NOMO-1 treated with dmso at 0.1 percent for 144 hours (cell line): ENCODE results near the gene SORL1.

Source experiments
- DNase-seq: peaks from one replicate; lab custom pipeline; 2025; ENCODE audit not compliant: unreplicated experiment; lab: John Stamatoyannopoulos, UW

SORL1 gene

DNA sequence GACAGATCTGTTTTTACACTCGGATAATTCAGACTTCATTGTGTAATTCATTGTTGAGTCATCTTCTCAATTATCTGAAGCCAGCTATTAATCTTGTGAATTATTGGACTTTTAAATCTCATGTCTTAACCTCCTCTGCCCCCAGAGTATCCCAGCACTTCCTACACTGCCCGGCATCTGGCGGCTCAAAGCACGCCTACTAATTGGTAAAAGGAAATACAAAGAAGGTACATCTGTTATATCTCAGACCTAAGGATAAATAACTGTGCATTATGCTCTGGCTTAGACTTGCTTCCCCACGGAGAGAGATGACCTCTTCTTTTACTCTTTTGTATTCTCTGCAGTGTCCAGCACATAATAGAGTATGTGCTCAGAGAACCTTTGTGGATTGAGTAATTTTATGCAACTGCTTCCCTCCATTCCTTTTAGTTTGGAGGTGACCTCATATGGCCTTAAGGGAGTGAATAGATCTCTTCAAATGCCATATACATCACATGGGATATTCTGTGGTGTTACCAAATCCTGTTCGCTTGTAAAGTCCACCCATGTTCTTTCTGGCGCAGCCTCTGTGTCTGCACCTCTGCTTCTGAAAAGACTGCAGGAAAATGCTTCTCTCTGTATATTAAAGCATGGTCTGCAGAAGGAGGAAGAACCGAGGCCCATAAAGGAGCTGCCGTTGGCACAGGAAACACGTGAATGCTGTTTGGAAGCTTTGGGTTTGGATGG is 126.3 kb downstream of the SORL1 start:
- DNase-seq = peak; percentile 60

DNA sequence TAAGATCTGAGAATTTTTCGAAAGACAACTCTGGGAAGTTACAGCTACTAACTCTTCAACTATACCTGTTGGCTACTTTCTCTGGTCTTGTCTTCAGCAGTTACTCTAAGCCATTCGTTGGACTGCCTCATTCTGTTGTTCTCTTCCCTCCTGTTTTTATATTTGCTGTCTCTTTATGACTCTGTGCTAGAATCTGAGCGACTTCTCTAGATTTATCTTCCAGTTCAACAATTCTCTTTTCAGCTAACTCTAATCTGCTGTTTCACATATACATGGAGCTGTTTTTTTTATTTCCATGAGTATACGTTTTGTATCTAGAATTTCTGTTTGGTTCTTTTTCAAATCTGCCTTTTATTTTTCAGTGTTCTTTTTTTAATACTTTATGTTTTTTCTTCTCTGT is 128.0 kb downstream of the SORL1 start:
- DNase-seq = no peak

DNA sequence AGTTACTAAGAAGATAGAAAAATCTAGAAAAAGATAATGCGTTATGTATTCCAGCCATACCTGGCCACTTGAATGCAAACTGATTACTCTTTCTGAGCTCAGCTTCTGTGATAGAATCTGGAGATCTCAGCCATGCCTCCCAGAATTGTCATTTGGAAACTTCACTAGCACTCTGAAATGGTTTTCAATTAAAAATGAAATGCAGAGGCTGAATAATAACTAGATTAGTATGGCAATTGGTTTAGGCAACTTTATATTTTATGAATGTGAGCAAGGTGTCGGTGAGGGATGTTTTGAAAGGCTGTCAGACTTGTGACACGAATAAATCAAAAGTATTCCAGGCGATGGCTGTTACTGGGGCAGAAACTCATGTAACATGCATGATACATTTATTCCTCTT is 129.5 kb downstream of the SORL1 start:
- no peak for DNase-seq

DNA sequence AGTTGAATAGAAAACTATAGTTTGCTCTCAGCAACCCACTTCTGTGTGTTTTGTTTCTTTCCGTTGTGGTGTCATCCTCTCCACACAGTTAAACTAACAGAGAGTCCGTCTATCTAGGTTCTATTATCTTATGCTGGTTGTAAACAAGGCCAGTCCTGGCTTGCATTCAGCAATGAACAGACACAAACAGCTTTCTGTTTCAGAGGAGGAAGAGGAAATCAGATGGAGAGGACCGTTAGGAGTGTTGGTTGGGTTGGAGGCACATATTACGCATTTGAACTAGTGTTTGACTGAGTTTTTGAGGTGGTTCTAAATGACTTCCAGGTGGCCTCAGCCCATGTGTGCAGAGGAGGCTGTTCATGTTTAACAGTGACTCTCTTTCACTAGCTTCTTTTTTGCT is 130.2 kb downstream of the SORL1 start:
- no peak for DNase-seq

DNA sequence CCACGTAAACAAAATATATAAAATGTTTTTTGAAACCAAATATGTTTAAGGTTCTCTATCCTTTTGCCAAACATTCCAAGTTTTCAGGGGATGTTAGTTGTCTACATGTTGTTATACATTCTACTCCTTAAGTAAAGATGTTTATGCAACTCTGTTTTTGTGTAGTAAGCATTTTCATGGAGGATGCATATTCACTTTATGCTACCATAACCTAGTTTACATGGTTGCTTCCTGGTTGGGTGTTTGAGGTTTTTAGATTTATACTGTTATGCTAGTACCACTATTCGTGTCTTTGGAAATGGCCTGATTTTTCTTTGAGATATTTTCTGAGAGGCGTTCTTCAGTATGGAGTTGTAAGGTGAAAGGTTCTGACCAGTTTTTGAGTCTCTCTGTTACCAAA is 131.7 kb downstream of the SORL1 start:
- DNase-seq = no peak

DNA sequence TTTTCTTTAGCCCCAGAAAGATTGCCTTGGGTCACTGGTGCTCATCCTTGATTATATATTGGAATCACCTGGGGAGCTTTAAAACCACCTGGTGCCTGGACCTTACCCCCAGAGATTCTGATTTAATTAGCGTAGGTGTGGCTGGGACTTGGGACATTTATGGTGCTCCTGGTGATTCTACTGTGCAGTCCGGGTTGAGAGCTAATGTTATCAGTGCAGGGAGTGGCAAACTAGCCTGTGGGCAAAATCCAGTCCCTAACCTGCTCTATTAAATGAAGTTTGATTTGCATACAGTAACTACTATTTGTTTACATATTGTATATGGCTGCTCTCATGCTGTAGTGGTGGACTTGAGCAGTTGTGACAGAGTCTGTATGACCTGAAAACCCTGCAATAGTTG is 134.6 kb downstream of the SORL1 start:
- DNase-seq = no peak

DNA sequence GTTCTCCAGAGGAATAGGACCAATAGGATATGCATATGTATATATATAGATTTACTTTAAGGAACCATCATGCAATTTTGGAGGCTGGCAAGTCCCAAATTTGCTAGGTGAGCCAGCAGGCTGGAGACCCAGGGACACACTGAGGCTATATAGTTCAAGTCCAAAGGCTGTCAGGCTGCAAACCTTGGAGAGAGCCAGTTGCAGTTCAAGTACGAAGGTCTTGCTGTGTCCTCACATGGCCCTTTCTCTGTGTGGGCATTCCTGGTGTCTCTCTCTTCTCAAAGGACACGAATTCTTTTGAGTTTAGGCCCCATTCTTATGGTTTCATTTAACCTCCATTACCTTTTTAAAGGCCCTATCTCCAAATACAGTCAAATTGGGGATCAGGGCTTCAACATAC is 135.1 kb downstream of the SORL1 start:
- DNase-seq = no peak

DNA sequence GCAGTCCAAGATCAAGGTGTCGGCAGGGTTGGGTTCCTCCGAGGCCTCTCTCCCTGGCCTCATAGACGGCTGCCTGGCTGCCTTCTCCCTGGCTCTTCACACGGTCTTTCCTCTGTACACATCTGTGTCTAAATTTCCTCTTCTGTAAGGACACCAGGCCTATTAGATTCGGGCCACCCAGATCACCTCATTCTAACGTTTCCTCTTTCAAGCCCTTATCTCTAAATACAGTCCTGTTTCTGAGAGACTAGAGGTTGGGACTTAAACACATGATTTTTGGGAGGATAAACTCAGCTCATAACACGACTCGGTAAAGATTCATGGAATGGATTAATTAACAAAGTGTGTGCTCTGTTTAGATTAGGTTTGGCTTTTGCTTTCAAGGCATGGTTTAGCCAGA is 136.6 kb downstream of the SORL1 start:
- peak; percentile 24 for DNase-seq

DNA sequence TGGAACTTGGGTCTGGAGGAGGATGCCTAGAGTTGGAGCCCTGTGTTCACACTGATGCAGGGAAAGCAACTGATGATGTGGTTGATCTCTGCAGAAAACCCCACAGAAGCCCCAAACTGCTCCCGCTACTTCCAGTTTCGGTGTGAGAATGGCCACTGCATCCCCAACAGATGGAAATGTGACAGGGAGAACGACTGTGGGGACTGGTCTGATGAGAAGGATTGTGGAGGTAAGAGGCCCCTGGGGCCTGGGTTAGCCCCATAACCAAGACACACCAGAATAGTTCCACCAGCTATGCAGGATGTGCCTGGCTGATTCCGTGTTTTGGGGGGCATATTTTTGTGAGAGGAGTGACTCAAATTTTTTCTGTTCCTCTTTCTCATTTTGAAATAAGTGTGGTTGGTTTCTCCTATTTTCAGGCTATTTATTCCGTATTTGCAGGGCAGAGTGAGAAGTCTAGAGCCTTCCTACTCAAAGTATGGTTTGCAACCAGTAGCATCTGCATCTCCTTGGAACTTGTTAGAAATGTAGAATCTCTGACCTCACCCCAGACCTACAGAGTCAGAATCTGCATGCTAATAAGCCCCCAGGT is 137.9 kb downstream of the SORL1 start:
- peak; percentile 94 for DNase-seq

DNA sequence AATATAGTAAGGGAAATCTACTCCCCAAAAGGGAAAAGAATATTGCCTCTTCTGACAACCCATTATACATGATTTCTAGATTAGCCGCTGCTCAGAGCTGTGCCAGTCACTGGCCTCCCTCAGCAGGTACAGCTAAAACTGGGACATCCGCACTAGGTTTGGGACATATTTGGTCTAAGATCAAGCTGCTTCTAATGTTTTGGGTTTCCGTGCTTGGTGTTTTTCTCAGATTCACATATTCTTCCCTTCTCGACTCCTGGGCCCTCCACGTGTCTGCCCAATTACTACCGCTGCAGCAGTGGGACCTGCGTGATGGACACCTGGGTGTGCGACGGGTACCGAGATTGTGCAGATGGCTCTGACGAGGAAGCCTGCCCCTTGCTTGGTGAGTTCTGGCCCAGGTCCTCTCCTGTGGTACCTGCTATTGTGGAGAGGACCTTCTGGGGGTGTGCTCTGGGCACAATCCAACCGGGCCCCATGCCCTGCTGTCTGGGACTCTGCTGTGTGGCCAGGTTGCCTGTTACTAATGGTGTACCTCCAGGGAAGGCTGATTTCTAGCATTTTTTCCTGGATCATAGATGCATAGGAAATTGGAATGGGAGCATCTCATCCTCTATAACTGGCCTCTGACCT is 138.8 kb downstream of the SORL1 start:
- DNase-seq = no peak

DNA sequence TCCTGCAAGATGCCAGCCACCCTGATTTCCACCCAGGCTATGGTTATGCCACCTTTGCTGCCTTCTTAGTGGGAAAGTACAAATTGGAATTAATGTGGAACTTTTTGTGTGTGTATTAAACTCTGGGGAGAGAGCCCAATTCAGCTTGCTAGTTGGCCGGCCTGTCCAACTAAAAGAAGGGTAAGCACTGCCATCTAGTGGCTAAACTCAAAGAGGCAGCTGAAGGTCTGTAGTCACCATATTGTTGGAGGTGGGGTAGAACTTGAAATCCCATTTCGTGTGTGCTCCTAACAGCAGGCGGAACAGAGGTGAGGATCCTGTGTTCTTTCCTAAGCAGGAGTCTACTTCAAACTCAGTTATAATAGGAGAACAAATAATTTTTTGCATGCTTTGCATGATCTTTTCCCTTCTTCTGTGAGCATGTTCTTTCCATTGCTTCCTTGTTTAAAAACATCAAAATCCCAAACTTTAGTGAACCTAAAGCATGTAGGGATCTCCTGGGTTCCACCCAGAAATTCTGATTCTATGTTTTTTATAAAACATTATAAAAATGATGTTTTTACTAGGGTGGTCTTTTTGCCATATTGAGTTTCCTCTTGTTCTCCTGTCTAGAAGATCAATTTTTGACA is 139.4 kb downstream of the SORL1 start:
- peak; percentile 57 for DNase-seq

DNA sequence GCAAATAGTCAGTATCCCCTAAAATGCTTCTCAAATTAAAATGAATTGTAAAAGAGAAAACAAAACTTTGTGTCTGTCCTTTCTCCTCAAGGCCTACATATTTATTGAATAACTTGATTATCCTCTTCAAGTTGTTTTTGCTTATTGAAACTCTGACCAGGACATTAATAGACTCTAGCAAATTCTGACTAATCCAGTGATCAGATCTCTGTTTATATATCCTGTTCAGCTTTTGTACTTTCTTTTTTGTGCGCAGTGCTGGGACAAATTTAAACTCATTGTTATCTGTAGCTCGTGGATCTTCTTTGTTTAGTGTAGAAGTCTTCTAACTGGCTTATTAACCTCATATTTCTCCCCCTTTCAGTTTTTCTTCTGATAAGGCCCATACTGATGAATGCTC is 140.6 kb downstream of the SORL1 start:
- DNase-seq = no peak

DNA sequence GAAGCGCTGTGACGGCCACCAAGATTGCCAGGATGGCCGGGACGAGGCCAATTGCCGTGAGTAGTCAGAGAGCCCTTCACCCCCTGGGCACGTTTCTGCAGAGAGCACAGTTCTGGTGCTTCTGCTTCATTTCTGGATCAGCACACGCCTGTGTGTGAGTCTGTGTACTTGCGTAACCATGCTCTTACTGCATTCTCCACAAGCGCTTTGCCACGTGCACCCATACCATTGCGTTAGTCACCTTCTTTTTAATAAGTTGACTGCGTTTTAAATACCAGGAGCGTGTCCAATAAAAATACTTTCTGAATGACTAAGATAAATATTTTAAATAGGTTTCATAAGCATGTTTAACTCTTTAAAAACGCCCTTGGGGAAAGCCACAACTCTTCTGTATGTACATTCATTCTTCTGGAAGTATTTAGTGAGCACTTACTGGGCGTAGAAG is 143.6 kb downstream of the SORL1 start:
- DNase-seq = no peak

DNA sequence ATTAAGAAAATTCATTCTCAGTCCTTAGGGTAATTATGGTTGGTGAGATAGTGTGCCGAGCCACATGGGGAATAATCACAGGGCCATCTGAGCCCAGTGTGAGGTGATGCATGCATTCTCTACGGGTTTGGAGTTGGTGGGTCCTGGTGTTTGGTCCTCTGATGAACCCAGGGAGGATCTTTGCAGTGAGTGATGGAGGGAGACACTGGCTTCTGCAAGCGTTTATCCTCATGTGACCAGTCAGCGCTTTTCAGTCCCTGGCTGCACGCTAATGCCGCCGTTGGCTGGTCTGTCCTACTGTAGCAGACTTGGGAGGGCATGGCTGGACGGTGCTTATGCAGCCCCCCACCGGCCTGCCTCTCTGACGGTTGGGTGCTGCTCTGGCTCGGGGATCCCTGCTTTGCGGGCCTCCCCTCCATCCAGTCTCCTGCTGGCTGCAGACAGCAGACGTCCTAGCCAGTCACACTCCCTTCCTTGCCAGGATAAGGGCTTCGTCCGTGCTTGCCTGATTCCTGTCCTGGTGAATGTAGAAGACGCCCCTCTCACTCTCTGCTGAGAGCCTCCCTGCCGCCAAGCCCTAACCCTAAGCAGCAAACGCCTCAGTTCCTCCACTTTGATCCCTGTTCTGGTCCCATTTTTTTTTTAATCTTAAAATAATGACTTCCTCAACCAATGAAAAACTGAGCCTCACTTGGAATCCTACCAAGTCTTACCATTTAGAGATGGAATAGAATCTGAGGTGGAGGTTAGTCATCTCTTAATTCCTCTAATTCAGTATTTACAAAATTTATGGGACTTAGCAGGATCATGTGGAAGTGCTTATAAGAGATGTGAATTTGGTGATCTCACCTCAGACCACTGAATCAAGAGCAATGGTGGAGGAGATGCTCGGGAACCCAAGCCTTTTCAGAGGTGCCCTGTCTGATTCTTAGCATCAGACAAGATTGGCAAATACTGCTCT is 144.4 kb downstream of the SORL1 start:
- DNase-seq = no peak

DNA sequence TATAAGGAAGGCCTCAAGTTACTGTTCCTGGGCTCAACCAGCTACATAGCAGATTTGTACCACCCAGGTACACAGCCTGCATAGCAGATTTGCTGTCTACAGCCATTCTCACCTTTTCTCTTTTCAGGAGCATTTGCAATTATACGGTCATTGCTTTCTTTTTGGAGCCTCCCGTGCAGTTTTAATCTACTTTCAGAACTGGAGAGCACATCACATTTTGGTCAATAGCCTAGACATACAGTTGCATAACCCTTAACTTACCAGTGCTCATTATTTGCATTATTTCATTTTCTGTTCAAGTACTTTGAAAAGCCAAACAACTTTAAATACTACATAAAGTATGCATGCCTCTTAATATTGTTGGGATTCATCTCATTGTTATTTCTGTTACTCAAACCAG is 151.2 kb downstream of the SORL1 start:
- no peak for DNase-seq

DNA sequence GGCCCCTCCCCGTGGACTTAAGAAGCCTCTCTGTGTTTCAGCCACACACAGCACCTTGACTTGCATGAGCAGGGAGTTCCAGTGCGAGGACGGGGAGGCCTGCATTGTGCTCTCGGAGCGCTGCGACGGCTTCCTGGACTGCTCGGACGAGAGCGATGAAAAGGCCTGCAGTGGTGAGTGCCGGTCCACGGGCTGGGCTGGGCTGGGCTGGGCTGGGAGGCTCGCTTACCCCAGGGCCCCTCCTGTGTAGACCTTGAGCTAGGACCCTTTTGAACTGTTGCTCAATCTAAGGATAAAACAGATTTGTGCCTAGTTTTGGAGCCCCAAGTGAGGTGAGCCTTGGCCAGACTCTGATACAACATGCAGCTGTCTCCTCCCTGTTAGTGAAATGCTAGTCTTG is 152.0 kb downstream of the SORL1 start:
- no peak for DNase-seq

DNA sequence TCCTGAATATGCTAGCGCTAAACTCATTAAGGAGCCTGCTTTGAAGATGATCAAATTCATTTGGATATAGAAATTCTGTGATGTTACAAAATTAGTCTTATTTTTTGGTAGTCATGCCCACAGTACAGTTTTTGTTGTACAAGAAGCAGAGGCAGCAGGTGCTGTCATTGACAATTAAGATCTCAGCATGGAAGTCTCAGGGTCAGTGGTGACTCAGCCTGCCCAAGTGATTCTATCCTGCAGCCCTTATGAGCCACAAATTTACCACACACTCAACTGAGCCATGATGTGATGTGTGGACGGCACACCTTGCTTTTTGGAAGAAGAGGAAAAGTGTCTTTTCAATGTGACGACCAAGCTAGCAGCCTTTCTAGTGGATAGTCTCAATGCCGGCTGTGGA is 154.2 kb downstream of the SORL1 start:
- no peak for DNase-seq

DNA sequence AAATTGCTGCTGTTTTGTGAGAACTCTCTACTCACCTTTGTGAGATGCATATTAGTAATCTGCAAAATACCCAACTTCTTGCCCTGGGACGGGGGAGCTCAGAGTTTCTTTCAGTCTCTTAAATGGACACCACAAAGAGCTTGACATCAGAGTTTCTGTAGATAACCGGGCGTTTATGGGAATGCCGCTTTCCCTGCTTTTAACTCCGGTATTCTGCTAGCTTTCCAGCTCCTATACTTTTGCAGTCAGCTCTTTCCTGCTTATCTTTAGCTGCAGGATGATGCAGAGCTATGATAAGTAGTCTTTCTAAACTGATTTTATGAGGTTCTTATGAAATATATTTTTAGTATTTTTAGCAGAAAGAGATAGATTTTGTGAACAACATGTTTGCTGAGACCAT is 155.2 kb downstream of the SORL1 start:
- no peak for DNase-seq

DNA sequence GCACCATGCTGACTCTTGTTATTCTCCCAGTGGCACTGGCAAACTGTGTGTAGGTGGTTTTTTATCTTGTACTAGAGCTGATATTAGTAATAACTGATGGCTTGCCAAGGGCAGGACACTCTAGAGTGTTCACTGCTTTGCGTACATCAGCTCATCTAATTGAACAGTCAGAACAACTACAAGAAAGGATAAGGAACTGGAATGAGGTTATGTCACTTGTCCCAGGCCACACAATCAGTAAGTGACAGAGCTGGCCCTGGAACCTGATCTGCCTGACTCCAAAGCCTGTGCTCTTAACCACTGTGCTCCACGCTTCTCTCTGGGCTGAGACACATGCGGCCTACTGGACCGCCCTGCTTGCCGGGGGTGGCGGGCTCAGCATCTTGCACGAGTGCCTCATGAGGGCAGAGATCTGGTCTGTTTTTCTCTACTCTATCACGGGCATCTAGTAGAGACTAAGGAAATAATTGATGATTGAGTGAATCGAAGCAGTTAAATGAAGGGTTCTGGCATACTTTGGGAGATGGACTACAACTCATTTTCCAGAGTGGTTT is 156.5 kb downstream of the SORL1 start:
- DNase-seq = no peak

DNA sequence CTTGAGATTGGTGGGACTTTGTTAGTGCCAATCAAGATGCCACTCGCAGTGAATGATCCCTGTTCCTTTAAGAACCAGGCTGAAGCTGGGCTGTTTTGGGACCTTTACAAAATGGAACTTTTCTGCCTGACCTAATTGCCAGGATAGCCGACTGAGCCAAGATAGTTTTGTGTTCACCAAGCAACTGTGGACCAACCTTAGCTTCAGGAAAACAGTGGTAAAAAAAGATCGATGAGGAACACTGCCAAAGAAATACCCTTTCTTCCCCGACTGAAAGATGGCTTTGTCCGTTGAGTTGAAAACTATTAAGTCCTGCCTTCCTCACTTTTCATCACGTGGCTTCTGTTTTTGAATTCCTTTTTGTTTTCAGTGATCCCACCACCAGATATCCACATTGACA is 158.6 kb downstream of the SORL1 start:
- no peak for DNase-seq

DNA sequence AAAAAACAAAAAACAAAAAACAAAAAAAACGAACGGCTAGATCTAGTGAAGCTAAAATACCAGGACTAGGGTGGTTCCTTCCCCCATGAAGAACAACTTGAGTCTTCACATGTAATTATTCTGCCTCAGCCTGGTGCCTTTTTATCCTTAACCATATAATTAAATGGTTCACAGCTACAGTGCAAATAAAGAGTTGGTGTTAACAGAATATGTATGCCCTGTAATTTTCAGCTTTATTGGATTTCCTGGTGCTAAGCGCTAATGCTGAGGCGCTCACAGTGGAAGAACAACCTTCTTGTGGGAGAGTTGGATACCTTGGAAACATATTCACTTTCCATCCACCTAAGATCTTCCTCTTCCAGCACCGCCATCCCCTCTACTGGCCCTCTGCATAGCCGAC is 159.1 kb downstream of the SORL1 start:
- DNase-seq = no peak
